NCI-H1930 (cell line): ENCODE measurements around the gene IFI35.
"Not testable (repeated sequence)": the region's sequence is repeated elsewhere in the genome, so short reads cannot be mapped to it uniquely, and the experiment has no call there.

Experiments used
- DNase-seq, 2 experiments: peaks; one replicate each; lab custom pipeline; 2025; lab: John Stamatoyannopoulos, UW

The IFI35 gene

GRCh38 chr17:43006639-43007551 lies at the start of gene IFI35:
Gene IFI35 (plus strand): TSS chr17:43006784. CDS start chr17:43006948, 164 bp downstream.
- DNase-seq = no peak

DNA sequence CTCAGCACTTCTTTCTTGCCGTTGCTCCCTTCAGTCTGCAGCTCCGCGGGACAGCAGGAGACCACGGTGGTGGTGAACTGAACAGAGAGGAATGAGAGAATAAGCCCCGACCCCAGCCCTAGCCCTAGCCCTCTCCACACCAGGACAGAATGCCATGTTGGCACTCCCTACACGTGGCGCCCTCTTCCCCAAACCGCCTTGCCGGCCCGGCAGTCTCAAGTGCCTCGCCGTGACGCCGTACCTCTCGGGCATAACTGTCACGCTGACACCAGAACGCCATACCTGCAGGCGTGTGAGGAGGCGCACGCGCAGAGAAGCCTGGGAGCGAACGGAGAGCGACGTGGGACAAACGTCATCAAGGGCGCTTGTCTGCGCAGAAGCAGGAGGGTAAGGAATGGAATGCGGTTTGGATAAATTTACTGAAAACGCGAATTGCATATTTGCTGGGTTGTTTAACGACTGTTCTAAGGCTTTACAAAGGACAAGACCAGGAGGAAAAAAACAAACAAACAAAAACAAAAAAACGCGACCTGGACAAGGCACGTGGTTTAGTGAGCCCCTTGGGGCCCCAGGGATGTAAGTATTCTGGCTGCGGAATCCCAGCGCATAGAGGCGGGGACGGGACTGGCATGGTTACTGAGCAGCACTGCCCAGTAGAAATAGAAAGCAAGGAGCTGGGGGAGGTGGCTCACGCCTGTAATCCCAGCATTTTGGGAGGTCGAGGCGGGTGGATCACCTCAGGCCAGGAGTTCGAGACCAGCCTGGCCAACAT lies 42.2 kb upstream of the IFI35 start, which contains the start of gene AARSD1:
Gene AARSD1, minus strand, starts transcription at position 294 of the 772 bp plus-strand sequence. Its CDS starts 14 bp downstream, at position 280.
- peak; percentile 75 to 87 for DNase-seq

- no peak for DNase-seq
Observed at GRCh38 chr17:42967925-42968324, 38.7 kb upstream of the IFI35 start.

DNA sequence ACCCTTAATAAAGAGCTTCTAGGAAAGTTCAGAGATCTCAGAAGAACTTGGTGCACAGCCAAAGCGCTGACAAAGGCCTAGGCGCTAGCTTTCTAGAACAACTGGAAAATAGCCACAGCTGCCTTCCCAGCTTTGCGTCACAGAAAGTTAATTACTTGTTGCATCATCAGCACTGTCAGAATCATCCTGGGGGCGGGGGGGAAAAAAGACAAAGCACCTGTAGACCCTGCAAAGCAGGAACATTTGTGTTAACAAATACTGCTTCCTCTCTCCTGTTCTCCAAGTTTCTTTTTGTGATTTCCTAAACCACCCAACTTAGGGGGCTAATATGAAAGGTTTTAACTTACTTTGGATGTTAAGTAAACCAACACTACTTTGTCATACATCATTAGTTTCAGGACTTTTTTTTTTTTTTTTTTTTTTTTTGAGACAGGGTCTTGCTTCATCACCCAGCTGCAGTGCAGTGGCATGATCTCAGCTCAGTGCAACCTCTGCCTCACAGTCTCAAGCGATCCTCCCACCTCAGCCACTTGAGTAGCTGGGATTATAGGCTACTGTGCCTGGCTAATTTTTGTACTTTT lies 37.5 kb upstream of the IFI35 start:
- peak in 1 of 2 experiments; percentile 19 for DNase-seq

- no peak for DNase-seq
Observed at GRCh38 chr17:42971589-42971988, 35.0 kb upstream of the IFI35 start.

GRCh38 chr17:42973323-42973722 lies 33.3 kb upstream of the IFI35 start:
- DNase-seq = not testable (repeated sequence)

DNA sequence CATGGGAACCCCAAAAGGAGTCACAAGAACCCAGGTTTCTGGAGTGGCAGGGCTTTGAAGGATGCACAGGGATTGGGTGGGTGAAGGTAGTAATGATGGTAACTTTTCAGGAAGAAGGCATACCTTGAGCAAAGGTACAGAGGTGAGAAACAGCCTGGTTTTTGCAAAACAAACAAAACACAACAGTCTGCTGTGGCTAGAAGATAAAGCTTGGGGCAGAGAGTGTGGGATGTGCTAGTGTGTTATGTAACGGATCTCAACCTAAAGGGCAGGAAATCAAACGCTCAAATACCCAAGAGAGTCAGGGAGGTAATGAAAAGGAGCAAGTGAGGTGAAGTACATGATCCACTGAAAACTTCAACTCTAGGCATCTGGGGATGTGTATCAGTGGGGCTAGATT lies 31.3 kb upstream of the IFI35 start:
- no peak for DNase-seq

- not testable (repeated sequence) for DNase-seq
Observed at GRCh38 chr17:42975701-42976100, 30.9 kb upstream of the IFI35 start.

DNA sequence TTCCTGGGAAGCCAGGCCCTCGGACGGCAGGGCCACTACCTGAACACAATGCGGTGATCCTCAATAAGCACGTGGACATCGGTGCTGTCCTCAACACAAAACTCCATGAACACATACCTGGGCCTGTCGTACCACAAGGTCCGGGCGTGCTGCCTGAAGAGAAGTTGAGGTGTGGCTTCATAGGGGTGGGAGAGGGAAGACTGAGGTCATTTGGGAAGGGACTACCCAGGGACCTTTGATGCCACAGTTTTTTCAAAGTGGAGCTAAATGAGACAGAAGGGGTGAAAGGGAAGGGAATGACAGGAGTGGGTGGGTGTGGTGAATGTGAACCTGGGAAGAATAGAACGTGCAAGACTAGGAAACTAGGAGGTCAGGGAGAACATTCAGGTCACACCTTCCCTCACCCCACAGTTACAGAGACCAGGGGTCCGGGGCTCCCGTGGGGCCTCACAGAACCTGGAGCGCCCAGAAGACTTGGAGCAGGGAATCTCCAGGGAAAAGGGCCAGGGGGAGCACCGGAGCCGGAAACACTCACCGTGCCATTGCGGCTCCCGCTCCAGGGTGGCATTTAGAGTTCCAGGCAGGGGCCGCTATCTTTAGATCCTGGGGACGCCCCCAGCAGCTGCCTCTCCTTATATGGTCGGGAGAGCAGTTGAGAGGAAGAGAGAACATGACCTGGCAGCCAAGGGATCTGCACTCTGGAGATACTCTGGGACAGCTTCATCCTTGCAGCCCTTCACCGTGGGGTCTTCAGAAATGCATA lies 26.9 kb upstream of the IFI35 start, which contains the start of gene PTGES3L:
Gene PTGES3L, minus strand, starts transcription at position 570 of the 763 bp plus-strand sequence. Its CDS starts 27 bp downstream, at position 543.
- DNase-seq = peak; percentile 39 to 45

DNA sequence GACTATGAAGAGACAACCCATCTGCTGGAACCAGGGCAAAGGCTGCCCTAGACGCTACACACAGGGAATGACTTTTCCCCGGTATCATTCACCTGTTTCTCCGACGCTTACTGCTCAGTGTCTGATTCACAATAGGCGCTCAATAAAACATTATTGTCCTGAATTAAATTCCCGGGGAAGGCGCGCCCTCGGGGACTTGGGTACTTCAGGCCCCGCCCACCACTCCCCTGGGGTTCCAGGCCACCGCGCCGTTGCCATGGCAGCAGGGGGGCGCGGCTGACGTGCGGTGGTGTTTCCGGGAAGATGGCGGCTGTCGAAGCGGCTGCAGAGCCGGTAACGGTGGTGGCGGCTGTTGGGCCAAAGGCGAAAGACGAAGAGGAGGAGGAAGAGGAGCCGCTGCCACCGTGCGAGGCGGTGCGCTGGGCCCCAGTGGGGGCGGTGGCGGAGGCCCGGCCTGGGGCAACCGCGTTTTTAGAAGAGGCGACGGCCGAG lies 26.3 kb upstream of the IFI35 start, which contains the start of gene RUNDC1:
Gene RUNDC1, plus strand, starts transcription at position 292 of the 492 bp plus-strand sequence. Its CDS starts 12 bp downstream, at position 304.
- peak; percentile 87 to 91 for DNase-seq

DNA sequence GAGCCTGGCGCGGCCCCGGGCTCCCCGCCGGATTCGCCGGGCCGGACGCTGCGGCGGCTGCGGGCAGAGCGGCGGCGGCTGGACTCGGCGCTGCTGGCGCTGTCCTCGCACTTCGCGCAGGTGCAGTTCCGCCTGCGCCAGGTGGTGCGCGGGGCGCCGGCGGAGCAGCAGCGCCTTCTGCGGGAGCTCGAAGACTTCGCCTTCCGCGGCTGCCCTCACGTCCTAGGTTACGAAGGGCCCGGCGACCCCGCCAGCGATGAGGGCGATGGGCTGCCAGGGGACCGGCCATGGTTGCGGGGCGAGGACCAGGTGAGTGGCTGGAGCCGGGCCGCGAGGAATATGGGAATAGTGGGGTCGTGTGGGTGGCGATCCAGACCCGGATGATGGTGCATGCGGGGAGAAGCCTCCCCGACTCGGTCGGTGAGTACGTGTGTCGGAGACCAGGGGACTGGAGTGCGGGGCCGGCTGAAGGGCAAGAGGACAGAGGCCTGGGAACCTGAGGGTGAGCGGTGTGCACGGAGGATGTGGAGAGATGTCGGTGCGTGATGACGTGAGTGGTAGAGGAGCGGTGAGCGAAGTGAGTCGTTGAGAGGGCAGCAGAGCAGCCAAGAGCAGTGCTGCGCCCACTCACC lies 25.7 kb upstream of the IFI35 start:
- peak; percentile 24 to 60 for DNase-seq

DNA sequence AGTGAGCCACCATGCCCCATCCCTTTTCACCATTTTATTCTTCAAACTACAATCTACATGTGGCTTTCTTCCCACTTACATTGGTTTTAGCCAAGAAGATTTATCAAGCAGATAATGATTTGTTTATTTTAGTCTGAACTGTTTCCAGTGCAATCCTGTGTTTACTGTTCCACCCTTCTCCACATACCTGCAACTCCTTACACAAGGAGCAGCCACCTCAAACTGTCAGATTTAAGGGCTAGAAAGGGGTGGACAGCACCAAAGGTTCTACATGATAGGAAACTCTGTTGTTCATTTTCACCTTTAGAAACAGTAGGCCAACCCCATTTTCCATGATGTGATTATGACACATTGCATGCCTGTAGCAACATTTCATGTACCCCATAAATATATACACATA lies 24.3 kb upstream of the IFI35 start:
- DNase-seq = no peak

- no peak for DNase-seq
Observed at GRCh38 chr17:42985225-42985624, 21.4 kb upstream of the IFI35 start.

DNA sequence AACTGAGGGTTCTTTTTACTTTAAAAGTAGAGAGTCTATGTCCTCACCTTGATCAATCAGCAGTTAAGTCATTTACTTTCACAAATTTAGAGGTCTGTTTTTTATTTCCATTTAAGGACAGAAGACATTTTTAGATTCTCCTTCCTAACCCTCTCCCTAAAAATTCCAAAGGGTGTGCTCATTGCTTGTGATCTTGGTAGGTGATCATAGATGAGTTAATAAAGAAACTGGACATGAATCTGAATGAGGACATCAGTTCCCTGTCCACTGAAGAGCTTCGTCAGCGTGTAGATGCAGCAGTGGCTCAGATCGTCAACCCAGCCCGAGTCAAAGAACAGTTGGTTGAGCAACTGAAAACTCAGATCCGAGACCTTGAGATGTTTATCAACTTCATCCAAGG lies 17.4 kb upstream of the IFI35 start:
- DNase-seq = no peak

- DNase-seq = no peak
Observed at GRCh38 chr17:42989726-42990652, 16.6 kb upstream of the IFI35 start.

DNA sequence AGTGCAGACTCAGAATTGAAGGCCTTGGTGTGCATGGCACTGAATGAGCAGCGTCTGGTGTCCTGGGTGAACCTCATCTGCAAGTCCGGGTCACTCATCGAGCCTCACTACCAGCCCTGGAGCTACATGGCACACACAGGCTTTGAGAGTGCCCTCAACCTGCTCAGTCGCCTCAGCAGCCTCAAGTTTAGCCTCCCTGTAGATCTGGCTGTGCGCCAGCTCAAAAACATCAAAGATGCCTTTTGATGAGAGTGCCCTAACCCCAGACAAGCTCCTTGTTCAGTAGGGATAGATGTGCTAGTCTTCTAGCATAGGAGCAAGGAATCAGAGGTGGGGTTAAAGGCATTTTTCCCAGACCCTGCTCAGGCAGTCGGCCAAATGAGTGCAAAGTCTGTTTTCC lies 15.1 kb upstream of the IFI35 start:
- no peak for DNase-seq

- DNase-seq = no peak
Observed at GRCh38 chr17:42992872-42993271, 13.7 kb upstream of the IFI35 start.

DNA sequence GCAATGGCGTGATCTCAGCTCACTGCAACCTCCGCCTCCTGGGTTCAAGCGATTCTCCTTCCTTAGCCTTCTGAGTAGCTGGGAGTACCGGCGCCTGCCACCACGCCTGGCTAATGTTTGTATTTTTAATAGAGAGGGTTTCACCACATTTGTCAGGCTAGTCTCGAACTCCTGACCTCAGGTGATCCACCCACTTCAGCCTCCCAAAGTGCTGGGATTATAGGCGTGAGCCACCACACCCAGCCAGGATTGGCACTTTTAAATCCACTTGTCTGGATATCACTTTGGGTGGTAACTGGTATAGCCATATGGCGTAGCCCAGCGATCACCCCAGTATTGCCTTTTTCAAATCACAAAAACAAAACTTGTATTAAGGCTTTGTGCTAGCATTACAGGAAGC lies 12.7 kb upstream of the IFI35 start:
- not testable (repeated sequence) for DNase-seq

- no peak for DNase-seq
Observed at GRCh38 chr17:42997390-42997983, 9.1 kb upstream of the IFI35 start.
